Measurements from ENCODE around the gene FBXO30. TPM values are rescaled to one million over a fixed set of nuclear protein-coding genes. Genes with fewer than 3 reads are reported as not detected.

The FBXO30 gene
- total RNA-seq, 4 donors from 2014 or later, result 4.8 to 7.4 (median 6.9) TPM

DNA sequence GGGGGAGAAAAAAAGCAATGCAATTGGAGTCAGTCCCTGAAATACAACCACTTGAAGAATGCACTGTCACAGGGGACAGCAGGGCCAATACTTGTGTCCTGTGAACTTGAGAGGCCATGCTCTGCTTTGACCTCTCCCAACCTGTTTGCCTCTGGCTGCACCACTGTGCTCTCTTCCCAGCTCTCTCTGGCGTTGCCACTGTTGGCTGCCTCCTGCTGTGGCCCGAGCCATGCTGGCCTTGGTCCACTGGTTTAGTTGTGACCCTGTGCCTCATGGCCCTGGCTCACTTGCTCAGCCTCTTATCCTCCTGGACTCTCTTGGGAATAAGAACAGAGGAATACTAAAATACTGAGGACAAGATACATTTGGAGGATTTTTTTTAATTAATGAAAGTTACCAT lies 14.5 kb upstream of the FBXO30 start:
- no peak for DNase-seq
- no peak overlapping the region for H3K27ac ChIP-seq
- no peaks in the 10 kb centered on the region for H3K36me3 ChIP-seq
- H3K27me3 ChIP-seq, result no peaks in the 10 kb centered on the region
- H3K4me1 ChIP-seq, result no peaks in the 10 kb centered on the region
- TF ChIP-seq POLR2A (IDR thresholded peaks at IDR 0.05), result no peak
- TF ChIP-seq, protein P1, sequence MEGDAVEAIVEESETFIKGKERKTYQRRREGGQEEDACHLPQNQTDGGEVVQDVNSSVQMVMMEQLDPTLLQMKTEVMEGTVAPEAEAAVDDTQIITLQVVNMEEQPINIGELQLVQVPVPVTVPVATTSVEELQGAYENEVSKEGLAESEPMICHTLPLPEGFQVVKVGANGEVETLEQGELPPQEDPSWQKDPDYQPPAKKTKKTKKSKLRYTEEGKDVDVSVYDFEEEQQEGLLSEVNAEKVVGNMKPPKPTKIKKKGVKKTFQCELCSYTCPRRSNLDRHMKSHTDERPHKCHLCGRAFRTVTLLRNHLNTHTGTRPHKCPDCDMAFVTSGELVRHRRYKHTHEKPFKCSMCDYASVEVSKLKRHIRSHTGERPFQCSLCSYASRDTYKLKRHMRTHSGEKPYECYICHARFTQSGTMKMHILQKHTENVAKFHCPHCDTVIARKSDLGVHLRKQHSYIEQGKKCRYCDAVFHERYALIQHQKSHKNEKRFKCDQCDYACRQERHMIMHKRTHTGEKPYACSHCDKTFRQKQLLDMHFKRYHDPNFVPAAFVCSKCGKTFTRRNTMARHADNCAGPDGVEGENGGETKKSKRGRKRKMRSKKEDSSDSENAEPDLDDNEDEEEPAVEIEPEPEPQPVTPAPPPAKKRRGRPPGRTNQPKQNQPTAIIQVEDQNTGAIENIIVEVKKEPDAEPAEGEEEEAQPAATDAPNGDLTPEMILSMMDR (IDR thresholded peaks at IDR 0.05), result no peak
- H3K4me3 ChIP-seq, result no peak overlapping the region
- H3K9me3 ChIP-seq, result no peaks in the 10 kb centered on the region

DNA sequence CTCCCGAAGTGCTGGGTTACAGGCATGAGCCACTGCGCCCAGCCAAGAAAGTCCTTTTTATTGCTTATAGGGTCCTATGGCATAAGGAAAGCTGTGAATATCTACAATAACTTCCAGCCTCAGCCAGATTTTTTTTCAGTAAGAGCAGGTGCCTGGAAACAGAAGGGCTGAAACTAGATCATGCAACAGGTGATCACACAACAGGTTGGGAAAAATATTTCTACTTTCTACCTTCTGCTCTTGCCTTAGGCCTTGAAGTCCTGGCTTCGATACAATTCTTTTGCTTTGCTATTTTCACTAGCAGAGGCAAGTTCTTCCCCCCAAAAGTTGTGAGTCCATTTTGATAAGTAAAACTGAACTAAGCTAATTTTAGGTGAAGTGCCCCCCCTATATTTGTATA lies 9.7 kb upstream of the FBXO30 start:
- TF ChIP-seq POLR2A (IDR thresholded peaks at IDR 0.05), result no peak
- TF ChIP-seq, protein P1 (IDR thresholded peaks at IDR 0.05), result no peak
- Histone ChIP-seq H3K27me3 (no peaks in the 10 kb centered on the region), H3K36me3 (no peaks in the 10 kb centered on the region)

DNA sequence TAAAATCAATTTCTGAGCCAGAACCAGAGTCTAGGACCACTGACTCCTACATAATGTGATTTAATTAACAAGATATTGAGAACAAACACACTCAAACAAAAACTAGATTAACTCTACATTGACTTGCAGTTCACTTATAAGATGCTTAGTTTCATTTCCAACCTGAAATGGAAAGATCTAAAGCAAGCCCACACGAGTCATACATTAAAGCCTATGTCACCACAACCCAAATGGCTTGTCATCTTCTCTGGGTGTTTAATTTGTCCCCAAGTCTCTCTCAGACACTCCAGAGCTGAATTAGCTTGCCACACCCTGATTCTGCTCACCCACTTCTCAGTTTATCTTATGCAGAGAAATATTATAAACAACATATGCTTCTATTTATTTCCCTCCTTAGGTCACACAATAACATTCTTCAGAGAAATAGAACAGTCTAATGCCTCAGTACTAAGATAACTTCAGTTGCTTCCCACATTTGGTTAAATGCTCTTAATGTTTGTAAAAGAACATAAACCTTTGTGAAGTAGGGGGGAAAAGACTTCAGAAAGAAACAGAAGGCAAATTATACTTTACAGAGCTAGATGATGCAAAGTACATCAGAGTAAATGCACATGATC lies 8.8 kb upstream of the FBXO30 start:
- TF ChIP-seq, protein P1 (IDR thresholded peaks at IDR 0.05), result no peak
- no peak for TF ChIP-seq POLR2A (IDR thresholded peaks at IDR 0.05)
- Histone ChIP-seq H3K9me3 (no peaks in the 10 kb centered on the region), H3K36me3 (no peaks in the 10 kb centered on the region), H3K27ac (no peak overlapping the region), H3K4me3 (no peak overlapping the region), H3K27me3 (no peaks in the 10 kb centered on the region), H3K4me1 (no peaks in the 10 kb centered on the region)
- DNase-seq, result no peak

More for the DNA sequence above, 9.7 kb upstream of the FBXO30 start:
- H3K4me3 ChIP-seq, result no peak overlapping the region
- no peaks in the 10 kb centered on the region for H3K4me1 ChIP-seq
- H3K9me3 ChIP-seq, result no peaks in the 10 kb centered on the region
- no peak for DNase-seq
- H3K27ac ChIP-seq, result no peak overlapping the region

DNA sequence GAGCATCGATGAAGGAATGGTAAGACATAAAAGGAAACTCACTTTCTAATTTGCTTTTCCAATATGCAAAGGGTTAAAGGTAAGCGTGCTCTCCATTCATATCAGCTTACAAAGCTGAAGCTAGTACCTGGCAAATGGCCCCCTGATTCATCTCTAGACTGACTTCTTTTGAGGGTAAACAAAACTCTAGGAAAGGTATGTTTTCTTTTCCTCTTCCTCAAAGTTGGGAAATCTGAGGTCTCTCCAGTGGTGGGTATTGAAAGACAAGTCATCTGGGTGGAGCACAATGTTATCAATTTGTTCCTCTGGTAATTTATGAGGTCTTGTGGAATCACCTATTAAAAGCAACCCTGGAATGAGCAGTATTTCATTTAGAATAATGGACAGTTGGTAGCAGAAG lies 7.9 kb upstream of the FBXO30 start:
- no peak for DNase-seq
- H3K27ac ChIP-seq, result no peak overlapping the region
- H3K4me1 ChIP-seq, result no peaks in the 10 kb centered on the region
- H3K4me3 ChIP-seq, result no peak overlapping the region
- H3K36me3 ChIP-seq, result no peaks in the 10 kb centered on the region
- TF ChIP-seq, protein P1 (IDR thresholded peaks at IDR 0.05), result no peak
- no peak for TF ChIP-seq POLR2A (IDR thresholded peaks at IDR 0.05)
- no peaks in the 10 kb centered on the region for H3K27me3 ChIP-seq
- no peaks in the 10 kb centered on the region for H3K9me3 ChIP-seq

DNA sequence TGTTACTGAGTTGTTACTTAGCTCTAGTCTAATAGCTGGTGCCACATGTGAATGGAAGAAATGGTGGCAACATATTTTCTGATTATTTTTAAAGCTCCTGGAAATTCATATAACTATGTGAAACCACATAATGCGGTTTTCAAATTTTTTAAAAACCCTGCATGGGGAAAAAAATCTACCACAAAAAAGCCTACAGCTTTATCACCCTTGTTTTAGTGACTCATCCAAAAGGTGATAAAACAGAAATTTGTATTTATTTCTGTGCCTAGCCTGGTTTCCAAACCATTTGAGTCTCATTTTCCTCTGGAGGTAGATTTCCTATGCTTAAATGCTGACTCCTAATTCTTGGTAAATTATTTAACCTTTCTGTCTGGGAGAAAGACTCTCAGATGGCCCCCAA lies 5.4 kb upstream of the FBXO30 start:
- Histone ChIP-seq H3K4me1 (peaks cover 0 to 6% (median 2%) of the 10 kb centered on the region in 4 donors), H3K9me3 (no peaks in the 10 kb centered on the region), H3K27me3 (no peaks in the 10 kb centered on the region), H3K27ac (no peak overlapping the region), H3K4me3 (no peak overlapping the region), H3K36me3 (no peaks in the 10 kb centered on the region)
- DNase-seq, result no peak
- TF ChIP-seq, protein P1 (IDR thresholded peaks at IDR 0.05), result no peak
- TF ChIP-seq POLR2A (IDR thresholded peaks at IDR 0.05), result no peak

DNA sequence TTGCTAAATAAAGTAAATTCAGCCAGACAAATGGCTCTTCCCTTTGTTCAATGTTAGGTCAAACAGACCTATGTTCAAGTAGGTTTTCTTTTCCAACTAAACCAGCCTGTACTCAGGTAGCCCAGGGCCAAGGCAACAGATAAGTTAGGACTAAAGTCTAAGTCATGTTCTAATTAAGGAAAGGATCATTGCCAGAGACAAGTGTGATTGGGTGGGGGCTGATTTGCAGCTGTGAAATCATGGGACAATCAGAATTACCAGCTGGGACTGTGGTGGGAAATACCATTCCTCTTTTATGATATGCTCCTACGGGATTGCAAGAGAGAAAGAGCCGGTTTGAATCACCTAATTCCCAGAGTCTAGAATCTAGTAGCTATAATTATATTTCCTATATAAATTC lies 4.2 kb upstream of the FBXO30 start:
- no peak for DNase-seq
- Histone ChIP-seq H3K4me3 (no peak overlapping the region), H3K27me3 (no peaks in the 10 kb centered on the region), H3K36me3 (no peaks in the 10 kb centered on the region), H3K27ac (no peak overlapping the region), H3K9me3 (no peaks in the 10 kb centered on the region), H3K4me1 (peaks cover 0 to 6% (median 2%) of the 10 kb centered on the region in 4 donors)
- TF ChIP-seq POLR2A (IDR thresholded peaks at IDR 0.05), result no peak
- TF ChIP-seq, protein P1 (IDR thresholded peaks at IDR 0.05), result no peak

All from Peyer's patch (tissue), 4 donors.